Body of pancreas (tissue), 4 donors: ENCODE results near the gene GLB1L2. TPM values are rescaled to one million over a fixed set of nuclear protein-coding genes. Genes with fewer than 3 reads are reported as not detected.

ENCODE experiments used
- ATAC-seq: fragments of 150-250 bp; one replicate; pipeline ENCODE4 v1.9.1; 2016
- DNase-seq, 4 donors: peaks; one replicate each; pipeline ENCODE4 v3.0.0-alpha.2; 2019
- H3K27ac ChIP-seq, 4 donors: fragments of 200-600 bp; sonication (generic); 1 replicate in 3 of 4; 2 replicates in 1 of 4; pipeline versions ENCODE4 v1.5.1 to v1.6.1; 2016 to 2019; ENCODE audit warnings: mild to moderate bottlenecking in 1 of 4, mixed read lengths in 1 of 4, moderate library complexity in 1 of 4
- H3K27me3 ChIP-seq, 2 donors: fragments of 200-600 bp; sonication (generic); one replicate each; pipeline ENCODE4 v1.6.0; 2016; ENCODE audit warnings: mild to moderate bottlenecking in 1 of 2
- H3K36me3 ChIP-seq, 2 donors: fragments of 200-600 bp; sonication (generic); replicated peaks in 1 of 2; 2 replicates each; pipeline ENCODE4 v1.5.1; 2016; ENCODE audit warnings: low read depth in 2 of 2; ENCODE audit not compliant: insufficient read depth in 1 of 2
- H3K4me1 ChIP-seq: fragments of 200-600 bp; sonication (generic); one replicate; pipeline ENCODE4 v1.6.0; 2016
- H3K4me3 ChIP-seq, 2 donors: fragments of 200-600 bp; sonication (generic); 1 replicate in 1 of 2; 2 replicates in 1 of 2; pipeline ENCODE4 v1.5.1; 2016 to 2019
- H3K9me3 ChIP-seq, 3 donors: fragments of 200-600 bp; sonication (generic); 1 replicate in 2 of 3; 2 replicates in 1 of 3; pipeline ENCODE4 v1.5.1; 2016
- POLR2A ChIP-seq, 3 donors: fragments of 450-650 bp; IDR thresholded peaks; one replicate each; pipeline ENCODE4 v1.6.1; 2016; ENCODE audit warnings: antibody characterized with exemption in 3 of 3, mild to moderate bottlenecking in 2 of 3
- WGBS, 2 donors: methylation state at CpG; one replicate each; pipeline ENCODE4 v1.1.5; 2017; 5-methylcytosine and 5-hydroxymethylcytosine counted together
- intact Hi-C: fragments of 100-400 bp; cut with DNase I; formaldehyde crosslinking; loops from one replicate; pipeline ENCODE4 v1.15.1; 2023
- total RNA-seq, 2 donors: library from RNA; depleted of rRNA; stranded (reverse); fragments of >200 nt; gene quantifications; one replicate each; pipeline ENCODE4 v1.1.0, GENCODE V29; 2016
- TF ChIP-seq, protein P1 (sequence below), 7 experiments: fragments of 450-650 bp in 4 of 7; fragments of 200-600 bp in 3 of 7; sonication (generic) in 3 of 7; IDR thresholded peaks; one replicate each; pipeline ENCODE4 v1.5.1; 2016 to 2019; ENCODE audit warnings: antibody characterized with exemption in 7 of 7

The GLB1L2 gene
- total RNA-seq, 2 donors from 2014 or later: 9.1 to 10.9 TPM

DNA sequence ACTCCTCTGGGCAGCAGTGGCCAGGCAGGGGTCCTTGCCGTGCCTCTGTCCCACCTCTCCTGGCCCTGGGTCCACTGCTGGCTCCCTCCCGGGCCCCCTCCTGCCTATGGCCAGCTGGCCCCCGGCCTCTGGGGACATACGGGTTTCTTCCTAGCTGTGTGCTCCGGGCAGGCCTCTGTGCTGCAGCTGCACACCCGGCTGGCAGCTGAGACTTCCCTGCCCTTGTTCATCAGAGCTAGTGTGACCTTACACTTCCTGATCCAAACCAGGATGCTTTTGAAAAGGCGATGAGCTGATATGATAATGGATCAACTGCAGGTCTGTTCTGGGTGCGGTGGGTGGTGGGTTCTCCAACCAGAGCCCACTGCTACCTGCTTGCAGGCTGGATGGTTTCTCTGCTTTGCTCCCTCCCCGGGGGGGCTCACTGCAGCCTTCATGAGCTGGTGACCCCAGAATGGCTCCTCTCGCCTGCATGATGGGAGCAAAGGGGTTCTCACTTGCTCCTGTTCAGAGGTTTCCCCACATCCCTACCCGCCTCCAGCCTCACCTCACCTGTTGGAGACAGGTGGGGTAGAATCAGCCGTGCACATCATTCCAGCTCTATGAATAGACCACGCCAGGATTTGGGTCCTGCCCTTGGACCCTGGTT is 67.0 kb downstream of the GLB1L2 start:
- Histone ChIP-seq H3K4me3 (no peak overlapping the region), H3K27ac (no peak overlapping the region), H3K36me3 (no peaks in the 10 kb centered on the region), H3K4me1 (peaks cover 11% of the 10 kb centered on the region), H3K27me3 (no peaks in the 10 kb centered on the region), H3K9me3 (no peaks in the 10 kb centered on the region)
- TF ChIP-seq, protein P1, sequence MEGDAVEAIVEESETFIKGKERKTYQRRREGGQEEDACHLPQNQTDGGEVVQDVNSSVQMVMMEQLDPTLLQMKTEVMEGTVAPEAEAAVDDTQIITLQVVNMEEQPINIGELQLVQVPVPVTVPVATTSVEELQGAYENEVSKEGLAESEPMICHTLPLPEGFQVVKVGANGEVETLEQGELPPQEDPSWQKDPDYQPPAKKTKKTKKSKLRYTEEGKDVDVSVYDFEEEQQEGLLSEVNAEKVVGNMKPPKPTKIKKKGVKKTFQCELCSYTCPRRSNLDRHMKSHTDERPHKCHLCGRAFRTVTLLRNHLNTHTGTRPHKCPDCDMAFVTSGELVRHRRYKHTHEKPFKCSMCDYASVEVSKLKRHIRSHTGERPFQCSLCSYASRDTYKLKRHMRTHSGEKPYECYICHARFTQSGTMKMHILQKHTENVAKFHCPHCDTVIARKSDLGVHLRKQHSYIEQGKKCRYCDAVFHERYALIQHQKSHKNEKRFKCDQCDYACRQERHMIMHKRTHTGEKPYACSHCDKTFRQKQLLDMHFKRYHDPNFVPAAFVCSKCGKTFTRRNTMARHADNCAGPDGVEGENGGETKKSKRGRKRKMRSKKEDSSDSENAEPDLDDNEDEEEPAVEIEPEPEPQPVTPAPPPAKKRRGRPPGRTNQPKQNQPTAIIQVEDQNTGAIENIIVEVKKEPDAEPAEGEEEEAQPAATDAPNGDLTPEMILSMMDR (IDR thresholded peaks at IDR 0.05): no peak
- no peak for TF ChIP-seq POLR2A (IDR thresholded peaks at IDR 0.05)
- WGBS, 2 donors: 65 to 77% methylated on average over 7 to 13 of the region's 13 CpGs
- intact Hi-C loops: no loop called here
- DNase-seq (no peak), ATAC-seq (no peak)

DNA sequence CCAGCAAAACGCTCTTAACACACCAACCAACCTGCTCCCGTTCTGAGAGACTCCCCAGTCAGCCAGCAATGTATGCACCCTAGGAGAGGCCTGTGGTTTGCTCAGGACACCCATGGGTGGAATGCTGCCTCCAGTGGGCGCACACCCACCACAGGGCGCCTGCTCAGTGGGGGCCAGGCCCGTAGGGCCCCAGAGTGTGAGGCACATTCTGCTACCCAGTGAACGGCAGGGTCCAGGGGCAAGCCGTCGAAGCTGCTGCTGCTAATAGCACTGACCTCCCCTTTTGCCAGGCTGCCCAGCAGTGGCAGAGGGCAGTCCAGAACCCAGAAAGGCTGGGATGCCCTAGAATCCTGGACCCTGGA is 67.5 kb downstream of the GLB1L2 start:
- H3K36me3 ChIP-seq: no peaks in the 10 kb centered on the region
- no peaks in the 10 kb centered on the region for H3K27me3 ChIP-seq
- DNase-seq (no peak), ATAC-seq (no peak)
- no peak overlapping the region for H3K4me3 ChIP-seq
- TF ChIP-seq POLR2A (IDR thresholded peaks at IDR 0.05): no peak
- TF ChIP-seq, protein P1 (IDR thresholded peaks at IDR 0.05): no peak
- 72 to 90% methylated on average over 2 to 8 of the region's 8 CpGs for WGBS, 2 donors
- intact Hi-C loops: no loop called here
- peaks cover 11% of the 10 kb centered on the region for H3K4me1 ChIP-seq
- no peaks in the 10 kb centered on the region for H3K9me3 ChIP-seq
- no peak overlapping the region for H3K27ac ChIP-seq

- Histone ChIP-seq H3K27me3 (no peaks in the 10 kb centered on the region), H3K9me3 (no peaks in the 10 kb centered on the region), H3K4me1 (peaks cover 11% of the 10 kb centered on the region), H3K36me3 (no peaks in the 10 kb centered on the region), H3K27ac (no peak overlapping the region), H3K4me3 (no peak overlapping the region)
- intact Hi-C loops: no loop called here
- 84 to 85% methylated on average over 7 of the region's 7 CpGs for WGBS, 2 donors
- TF ChIP-seq POLR2A (IDR thresholded peaks at IDR 0.05): no peak
- TF ChIP-seq, protein P1 (IDR thresholded peaks at IDR 0.05): no peak
- no peak for ATAC-seq
- no peak for DNase-seq
These were observed 68.2 kb downstream of the GLB1L2 start for GRCh38 chr11:134399996-134400395.

- WGBS, 2 donors: 62 to 68% methylated on average over 17 of the region's 19 CpGs
- ATAC-seq (no peak), DNase-seq (no peak)
- Histone ChIP-seq H3K27ac (no peak overlapping the region), H3K27me3 (no peaks in the 10 kb centered on the region), H3K4me3 (no peak overlapping the region), H3K36me3 (no peaks in the 10 kb centered on the region), H3K9me3 (no peaks in the 10 kb centered on the region), H3K4me1 (peaks cover 11% of the 10 kb centered on the region)
- no peak for TF ChIP-seq POLR2A (IDR thresholded peaks at IDR 0.05)
- TF ChIP-seq, protein P1 (IDR thresholded peaks at IDR 0.05): no peak
- intact Hi-C loops: no loop called here
These were observed 70.3 kb downstream of the GLB1L2 start for GRCh38 chr11:134401825-134402809.
